HG03342 (cell line): ENCODE measurements around the gene CDH4.

Source experiments
- ATAC-seq: cut with Tn5 transposase; IDR thresholded peaks from one replicate; pipeline ENCODE4 v1.9.1; 2021; ENCODE audit warnings: mild to moderate bottlenecking, moderate library complexity; ENCODE audit not compliant: unreplicated experiment

CDH4 gene

DNA sequence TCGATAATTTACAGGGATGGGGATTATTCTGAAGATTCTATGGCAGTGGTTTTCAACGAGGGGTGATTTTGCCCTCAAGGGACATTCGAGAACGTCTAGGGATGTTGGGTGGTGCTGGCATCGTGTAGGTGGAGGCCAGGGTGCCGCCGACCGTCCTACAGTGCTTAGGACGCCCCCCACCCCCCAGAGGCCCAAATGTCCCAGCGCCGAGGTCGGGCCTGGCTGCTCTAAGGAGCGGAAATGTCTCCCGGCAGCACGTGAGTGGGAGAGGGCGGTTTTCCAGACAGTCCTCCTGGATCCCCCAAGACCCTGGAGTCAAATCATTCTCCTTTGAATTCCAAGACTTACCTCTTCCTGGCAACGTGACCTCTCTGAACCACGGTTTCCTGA is 101.9 kb downstream of the CDH4 start:
- ATAC-seq = no peak

DNA sequence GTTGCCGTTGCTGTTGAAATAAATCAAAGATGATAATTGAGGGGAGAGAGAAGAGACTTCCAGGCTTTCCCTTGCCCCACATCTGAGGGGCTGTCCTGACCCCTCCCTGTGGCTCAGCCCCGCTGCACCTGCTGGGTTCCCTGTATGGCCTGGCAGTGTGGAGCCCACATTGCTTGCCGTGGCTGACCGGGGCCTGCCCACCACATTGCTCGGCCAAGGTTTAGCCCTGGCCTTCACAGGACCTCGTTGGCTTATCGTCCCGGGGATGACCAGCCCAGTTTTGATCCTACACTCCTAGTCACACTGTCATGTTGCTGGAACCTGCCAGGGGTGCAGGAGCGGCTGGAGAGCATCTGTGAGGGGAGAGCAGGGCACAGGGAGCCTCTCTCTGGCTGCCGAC is 102.4 kb downstream of the CDH4 start:
- no peak for ATAC-seq

DNA sequence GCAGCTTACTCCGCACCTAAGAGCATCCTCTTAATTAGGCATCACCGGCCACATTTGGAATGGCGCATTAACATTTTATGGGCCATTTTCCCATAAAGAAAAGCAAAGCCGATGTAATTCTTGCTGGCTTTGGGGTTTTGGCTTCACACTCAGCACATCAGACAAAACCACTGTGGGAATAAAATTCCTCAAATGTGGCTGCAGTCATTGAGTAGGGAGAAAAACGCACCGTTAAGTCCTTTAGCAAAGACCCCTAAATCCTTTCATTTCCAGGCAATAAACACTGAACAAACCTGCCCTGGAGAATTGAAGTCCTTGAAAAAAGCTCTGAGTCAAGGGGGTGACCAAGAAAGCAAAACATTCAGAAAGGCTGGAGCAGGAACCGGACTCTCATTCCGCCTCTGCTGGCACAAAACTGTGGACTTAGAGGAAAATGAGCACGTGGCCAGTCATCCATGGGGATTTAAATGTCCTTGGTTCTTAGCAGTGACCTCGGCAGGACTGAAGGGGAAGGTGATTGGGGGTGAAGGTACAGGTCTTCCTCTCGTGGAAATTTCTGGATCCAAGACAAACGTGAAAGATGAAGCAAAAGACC is 102.9 kb downstream of the CDH4 start:
- no peak for ATAC-seq

DNA sequence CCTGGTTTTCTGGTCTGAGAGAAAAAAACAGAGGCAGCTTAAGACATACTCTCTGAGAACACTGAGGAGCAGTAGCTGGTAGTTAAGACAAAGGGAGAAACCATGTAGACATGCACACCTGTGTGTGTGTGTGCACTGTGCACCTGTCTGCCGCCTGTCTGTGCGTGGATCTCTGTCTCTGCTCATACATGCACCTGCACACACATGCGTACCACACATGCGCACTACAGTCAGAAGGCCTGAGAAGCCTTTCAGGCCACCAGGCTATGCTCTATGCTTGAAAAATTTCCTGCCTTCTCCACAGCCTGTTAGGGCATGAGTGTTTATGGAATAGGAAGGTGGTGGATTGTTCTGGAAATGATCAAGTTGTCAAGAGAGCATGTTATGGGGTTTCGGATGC is 103.5 kb downstream of the CDH4 start:
- no peak for ATAC-seq

DNA sequence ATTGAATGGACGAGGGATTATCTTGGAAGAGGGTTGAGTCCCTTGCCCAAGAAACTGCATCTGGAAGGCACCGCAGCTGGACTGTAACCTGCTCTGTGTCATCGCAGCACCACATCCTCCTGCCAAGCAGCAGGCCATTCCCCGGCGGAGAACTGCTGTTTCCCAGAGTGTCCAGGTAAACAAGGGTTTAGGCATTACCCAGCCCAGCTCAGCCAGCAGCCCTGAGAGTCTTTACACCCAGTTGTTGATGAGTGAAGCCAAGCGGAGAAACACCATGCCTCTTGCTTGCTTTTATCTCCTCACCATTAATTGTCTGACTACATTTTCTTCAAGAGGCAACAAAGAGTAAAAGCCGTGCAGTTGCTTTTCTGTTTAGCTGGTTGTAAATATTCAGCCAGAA is 104.1 kb downstream of the CDH4 start:
- ATAC-seq = no peak

DNA sequence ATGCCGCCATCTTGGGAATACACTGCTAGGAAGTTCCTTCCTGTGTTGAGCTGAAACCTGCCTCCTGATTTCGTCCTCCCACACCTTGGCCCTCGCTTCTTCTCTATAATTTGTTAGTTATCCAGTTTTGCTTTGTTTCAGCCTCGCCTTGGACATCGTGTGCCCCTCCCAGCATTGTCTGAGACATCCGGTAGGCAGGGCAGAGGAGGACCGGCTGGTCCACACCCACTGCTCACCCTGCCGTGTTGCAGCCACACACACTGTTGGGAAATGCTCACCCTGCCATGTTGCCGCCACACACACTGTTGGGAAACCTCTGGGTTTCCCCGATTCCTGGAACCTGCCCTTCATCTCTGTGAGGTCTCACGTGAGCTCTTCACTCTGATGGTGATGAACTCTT is 105.1 kb downstream of the CDH4 start:
- ATAC-seq = no peak

DNA sequence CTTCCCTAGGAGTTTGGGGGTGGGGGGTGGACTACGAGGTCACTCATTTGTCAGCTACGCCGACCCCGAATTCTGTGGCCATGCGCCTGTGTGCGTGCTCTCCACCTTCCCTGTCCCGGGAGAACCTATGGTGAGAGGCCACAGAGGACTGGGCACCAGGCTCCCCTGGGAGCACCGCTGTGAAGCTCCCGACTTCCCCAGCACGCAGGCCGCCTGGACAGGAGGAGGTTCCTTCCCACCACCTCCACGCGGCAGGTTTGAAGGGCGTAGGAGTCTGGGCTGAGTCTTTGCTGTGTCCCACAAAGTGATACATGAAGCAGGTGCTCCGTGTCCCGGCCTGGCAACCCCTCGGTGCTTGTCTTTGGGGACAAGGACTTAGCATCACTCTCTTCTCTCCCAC is 107.2 kb downstream of the CDH4 start:
- ATAC-seq = no peak

DNA sequence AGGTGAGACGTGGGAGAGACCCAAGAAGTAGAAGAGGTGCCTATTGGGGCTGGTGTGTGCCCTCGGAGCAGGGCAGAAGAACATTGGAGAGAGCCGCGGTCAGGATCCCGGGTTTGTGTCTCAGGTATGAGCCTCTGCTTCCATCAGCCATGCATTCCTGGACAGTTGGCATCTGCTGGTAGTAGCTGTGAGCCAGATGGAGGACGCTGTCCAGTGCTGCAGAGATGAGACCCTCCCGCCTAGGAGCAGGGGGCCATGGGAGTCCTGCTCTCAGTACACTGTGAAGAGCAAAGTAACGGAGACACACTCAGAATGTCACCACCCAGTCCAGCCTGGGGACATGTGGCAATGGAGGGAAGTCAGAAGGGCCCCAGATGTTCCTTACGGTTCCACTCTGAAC is 108.2 kb downstream of the CDH4 start:
- ATAC-seq = no peak

DNA sequence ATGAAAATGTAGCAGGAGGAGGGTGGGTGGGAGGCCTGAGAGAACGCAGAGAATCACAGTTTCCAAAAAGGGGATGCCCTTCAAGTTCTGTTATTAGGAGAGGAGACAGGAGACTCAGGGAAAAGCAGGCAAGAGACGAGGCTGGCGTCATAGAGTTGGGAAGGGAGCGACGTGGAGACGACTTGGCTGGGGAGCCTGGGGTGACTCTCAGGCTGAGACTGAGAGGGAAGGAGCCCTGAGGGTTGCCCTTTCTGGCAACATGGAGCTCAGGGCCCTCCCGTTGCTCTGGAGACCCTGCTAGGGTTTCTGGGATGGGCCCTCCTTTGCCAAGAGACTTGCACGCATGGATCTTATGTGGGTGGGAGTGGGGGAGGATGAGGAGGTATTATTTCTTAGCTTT is 108.9 kb downstream of the CDH4 start:
- ATAC-seq = no peak

DNA sequence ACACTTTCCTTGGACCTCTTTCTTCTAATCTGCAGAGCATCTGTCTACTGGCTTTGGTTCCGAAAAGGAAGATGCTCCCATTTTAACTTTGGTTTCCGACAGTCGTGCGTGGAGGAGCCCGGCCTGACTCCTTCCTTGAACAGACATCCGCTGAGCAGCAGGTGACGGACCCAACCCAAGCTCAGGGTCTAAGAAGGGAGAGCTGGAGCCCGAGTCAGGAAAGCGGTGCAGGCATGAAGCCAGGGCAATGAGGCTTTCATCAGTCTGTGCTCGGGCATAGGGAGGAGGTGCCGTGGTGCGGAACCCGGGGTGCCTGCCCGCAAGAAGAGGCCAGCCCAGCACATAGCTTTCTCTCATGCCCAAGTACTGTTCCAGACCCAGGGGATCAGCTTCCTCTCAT is 109.4 kb downstream of the CDH4 start:
- ATAC-seq = no peak

DNA sequence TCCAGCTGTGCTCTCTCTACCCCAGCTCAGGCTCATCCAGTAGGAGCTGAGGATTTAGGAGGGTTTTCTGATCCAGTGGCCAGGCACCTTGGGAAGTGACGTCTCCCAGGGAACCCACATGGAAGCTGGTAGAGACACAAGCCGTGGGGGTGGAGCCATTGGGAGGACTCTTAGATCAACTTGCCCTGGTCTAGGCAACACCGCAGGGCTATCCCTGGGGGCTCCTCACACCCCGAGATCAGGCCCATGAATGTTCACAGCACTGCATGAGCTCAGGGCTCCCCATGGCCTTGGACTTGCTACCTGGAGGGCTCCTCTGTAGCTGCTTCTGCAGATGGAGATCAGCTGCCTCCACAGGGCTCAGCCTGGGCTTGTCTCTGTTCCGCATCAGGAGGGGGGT is 112.1 kb downstream of the CDH4 start:
- ATAC-seq = no peak

DNA sequence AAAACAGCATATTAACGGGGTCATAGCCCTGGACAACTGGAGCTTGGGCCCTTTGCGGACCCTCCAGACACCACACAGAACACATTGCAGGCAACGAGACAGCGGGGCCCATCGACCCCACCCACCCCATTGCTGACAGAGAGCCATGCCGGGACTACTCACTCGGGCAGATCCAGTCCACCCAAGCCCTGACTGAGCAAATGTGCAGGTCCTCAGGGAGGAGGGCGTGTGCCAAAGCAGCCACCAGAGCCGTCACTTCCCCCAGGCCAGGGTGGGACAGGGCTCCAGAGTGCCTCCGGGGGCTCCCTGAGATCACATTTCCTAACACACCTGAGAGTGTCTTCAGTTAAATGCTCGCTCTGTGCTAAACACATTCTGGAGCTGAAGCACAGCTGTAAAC is 114.9 kb downstream of the CDH4 start:
- no peak for ATAC-seq

DNA sequence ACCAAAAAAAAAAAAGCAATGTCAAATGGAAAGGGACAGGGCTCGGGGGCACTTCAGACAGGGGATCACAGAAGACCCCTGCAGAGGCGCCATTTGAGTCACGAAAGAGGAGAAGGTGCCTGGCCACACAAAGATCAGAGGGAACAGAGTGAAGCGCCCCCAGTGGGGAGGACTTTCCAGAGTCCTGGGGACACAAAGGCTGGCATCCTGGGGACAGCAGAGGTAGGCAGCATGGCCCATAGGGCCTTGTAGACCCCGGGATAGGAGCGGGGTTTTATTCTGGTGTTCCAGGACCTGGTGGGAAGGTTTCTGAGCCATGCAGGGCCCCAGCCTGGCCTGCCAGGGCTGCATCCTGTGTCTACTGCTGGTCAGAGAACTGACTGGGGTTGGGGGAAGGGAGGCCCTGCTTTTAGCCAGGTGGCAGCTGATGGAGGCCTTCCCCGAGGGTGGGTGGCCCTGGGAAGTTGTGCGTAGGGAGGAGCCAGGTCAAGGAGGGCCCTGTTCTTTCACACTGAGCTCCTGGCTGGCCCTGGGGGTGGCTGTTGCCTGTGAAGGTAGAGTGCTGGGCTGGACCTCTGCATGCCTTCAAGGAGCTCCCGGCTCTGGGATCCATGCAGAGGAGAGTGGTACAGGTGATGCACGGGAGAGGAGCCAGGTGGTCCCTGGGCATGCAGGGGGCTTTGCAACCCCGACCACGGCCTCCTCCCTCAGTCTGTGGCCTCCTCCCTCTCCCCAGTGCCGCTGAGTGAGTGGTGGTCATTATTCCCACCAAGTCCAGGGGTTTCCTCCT is 117.9 kb downstream of the CDH4 start:
- no peak for ATAC-seq

DNA sequence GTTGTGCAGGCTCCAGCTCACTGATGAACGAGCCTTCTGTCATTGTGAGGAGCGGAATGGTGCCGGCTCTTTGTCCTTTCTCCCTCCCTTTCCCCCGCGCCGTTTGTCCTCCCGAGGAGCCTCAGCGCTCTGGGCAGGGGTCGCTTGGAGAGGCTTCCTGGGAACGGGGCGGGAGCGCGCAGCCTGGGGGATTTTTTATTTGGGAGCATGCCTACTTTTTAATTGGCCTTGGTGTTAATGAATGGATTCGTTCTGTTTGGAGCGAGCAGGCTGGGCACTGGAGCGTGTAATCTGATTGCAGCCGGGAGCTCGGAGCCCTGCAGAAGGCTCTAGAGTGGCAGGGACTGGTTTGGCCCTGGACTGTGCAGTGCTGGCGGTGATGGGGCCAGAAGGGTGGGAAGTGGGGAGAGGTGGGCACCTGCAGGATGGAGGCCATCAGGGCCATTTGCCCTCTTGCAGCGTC is 118.8 kb downstream of the CDH4 start:
- no peak for ATAC-seq

DNA sequence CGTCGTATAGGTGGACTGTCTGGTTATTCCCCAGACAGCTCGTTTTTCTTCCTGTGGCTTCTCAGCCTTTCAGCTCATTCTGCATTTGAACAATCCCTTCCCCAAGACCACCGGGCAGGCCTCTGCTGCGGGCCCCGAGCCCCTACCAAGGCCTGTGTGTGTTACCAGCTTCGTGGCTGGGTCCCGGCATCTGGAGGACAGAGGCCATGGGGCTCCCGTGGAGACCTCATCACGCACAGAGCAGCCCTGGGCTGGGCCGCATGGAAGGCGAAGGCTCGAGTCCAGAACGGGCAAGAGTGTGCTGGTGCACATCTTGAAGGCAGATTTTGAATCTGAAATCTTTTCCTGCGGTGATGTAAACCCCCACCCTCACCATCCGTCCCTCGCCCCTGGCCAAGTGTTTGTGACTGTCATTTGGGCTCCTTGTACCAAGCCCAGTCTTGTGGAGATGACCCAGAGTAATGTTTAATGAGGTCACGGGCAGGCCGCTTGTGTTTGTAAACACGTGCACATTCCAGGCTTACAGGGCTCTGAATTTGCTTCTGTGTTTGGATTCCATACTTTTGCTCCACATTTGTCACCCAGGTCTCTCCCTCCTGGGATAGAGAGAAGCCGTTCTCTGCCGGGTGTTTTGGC is 119.6 kb downstream of the CDH4 start:
- ATAC-seq = no peak

DNA sequence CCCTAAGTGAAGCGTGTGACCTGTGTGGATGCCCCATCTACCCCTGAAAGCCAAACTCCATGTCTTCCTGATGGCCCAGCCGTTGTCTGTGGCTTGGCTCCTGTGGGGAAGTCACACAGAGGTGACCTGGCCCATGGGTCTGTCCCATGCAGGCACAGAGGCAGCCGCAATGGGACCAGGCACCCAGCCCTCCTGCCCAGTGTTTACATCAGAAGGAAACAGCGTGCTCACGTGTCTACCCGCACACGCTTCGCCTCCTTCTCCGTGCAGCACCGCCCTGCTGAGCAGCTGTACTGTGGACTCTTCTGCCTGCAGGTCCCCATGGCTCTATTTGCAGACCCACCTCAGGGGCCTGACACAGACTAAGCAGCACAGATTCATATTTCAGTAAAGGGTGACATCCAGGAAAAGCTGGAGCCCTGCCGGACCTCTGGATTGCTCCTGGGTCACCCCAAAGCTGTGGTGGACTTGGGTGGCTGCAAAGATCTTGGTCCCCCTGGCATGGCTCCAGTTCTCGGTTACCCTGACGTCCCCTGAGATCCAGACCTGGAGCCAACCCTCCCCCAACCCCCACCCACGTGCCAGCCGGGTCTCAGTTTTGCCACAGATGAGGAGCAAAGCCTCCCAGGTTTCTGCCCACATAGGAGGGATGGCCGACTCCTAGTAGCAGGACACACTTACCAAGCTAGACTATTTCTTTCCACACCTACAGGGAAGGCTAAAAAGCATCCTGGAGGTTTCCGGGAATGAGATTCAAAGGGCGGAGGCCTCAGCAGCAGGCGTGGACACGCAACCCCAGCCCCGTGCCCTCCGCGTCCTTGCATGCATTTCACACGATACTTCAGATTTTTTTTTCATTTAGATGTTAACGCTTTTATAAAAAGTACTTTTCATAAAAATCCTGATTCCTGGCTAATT is 120.3 kb downstream of the CDH4 start:
- ATAC-seq = no peak

DNA sequence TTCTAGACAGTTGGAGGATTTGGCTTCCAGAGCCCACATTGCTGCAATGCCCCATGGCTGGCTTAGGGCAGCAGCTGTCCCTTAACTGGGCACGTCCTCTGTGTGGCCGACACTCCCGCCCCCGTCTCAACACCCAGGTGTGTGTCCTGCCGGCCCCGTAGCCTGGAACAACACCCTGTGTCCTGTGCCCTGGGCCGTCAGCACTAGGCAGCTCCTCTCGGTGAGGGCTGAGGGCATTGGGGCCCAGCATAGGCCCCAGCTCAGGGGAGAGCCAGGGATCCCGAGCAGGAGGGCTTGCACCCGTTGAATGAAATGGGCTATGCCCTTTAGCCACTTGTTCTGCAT is 121.0 kb downstream of the CDH4 start:
- ATAC-seq = no peak

DNA sequence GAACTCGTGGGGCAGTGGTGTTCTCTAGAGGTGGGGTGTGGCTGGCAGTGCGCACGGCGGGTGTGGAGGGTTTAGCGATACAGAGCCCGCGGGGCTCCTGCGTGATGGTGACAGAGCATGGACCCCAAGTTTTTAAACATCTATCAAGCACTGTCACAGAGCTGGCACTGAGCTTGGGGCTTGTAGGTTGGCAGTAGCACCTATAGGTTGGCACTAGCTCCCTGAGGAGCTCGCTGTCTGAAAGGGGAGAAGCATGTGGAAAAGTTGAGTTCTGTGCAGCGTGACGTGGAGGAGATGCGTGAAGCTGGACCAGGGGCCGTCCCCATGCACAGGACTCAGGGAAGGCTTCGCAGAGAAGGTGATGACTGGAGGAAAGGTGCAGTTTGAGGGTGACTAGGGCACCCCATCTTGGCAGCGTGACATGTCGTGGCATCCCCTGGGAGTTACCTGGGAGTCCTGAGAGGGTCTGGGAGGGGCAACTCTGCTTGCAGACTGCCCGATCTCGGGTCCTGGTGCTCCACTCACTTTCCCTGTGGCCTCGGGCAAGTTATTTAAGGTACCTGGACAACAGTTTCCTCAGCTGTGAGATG is 122.0 kb downstream of the CDH4 start:
- ATAC-seq = no peak

DNA sequence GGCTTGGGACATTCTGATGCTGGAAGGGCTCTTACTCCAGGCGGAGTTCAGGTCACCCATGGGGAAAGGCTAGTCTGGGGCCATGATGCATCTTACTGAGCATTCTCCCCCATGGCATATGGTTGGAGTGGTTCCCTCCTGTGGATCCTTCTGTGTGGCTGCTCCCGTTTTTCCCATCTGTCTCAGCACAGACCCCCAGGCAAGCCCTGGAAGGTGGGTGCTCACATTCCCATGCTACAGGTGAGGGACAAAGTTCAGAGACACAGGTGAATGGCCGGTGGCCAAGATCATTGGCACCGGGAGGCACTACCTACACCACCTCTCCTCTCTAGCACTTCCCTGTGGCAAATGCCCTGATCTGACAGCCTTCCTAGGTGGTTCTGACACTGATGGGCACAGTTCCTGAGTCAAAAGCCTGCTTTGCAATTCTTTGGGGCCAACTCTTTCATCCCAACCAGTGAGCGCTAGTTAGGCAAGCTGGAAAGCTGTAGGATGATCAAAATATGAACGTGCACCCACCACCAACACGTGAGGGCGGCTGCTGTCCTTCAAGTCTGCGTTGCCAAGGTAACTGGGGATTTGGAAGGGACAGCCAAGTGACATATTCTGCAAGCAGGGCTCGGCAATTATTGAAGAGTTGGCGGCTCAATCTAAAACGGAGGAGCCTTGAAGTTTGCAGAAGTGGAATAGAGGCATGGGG is 124.6 kb downstream of the CDH4 start:
- no peak for ATAC-seq

DNA sequence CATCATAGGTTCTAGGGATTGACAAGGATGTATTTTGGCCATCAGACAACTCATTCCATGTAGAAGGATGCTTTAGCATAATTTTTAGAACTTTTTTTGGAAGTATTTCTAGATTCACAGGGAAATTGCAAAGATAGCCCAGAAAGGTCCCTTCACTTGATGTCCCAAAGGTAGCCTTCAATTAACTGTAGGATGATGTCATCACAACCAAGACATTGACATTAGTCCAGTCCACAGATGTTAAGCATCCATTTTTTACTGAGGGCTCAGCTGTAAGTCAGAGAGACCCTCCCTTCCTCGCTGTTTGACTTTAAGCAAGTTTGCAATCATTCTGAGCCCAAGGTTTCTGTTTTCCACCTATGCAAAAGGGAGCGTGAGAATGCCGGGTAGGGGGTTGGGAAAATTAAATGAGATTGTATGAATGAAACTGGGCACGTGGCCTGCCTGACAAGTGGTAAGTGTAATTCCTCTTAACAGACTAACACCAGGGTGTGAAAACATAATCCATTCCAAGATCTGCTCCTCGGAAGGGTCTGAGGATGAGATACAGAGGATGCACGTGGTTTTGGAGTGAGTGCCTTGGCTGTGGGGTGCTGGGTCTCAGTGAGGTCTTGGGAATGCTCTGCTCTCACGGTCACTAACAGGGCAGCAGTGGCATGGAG is 126.8 kb downstream of the CDH4 start:
- ATAC-seq = no peak
